Left cardiac atrium (tissue), 4 donors: ENCODE results near the gene CXADR. TPM values are rescaled to one million over a fixed set of nuclear protein-coding genes. Genes with fewer than 3 reads are reported as not detected.
A peak's percentile ranks its signal among the peaks of the same experiment; 100 is the strongest.

Experiments
- ATAC-seq, 2 donors: fragments of 200-7000 bp; cut with Tn5 transposase; one replicate each; pipeline ENCODE4 v1.9.1; 2020; ENCODE audit warnings: mild to moderate bottlenecking in 2 of 2, moderate library complexity in 2 of 2
- DNase-seq: peaks from one replicate; pipeline ENCODE4 v3.0.0-alpha.2; 2020
- intact Hi-C, 2 donors: fragments of 100-400 bp; cut with DNase I; formaldehyde crosslinking; loops; one replicate each; pipeline versions ENCODE4 v1.14.1 to v1.15.1; 2022 to 2023
- total RNA-seq, 2 donors: library from RNA; stranded (reverse); fragmentation: NEBNext Ultra II Directional; extraction: Animal tissue kit (Norgen Biotek cat#: 25700); gene quantifications; one replicate each; pipeline ENCODE4 v1.2.1, GENCODE V29; 2021
- donor health status: DM: no; HTN: yes; CAD: no.
- donor health status: DM: no; HTN: yes; CAD: no; lungs with severe emphysema.
- donor health status: DM: yes; HTN: yes; CAD: no.
- donor health status: Dilated cardiomyopathy.

Gene CXADR
- total RNA-seq, 2 donors from 2014 or later: 9.8 to 14.5 TPM

DNA sequence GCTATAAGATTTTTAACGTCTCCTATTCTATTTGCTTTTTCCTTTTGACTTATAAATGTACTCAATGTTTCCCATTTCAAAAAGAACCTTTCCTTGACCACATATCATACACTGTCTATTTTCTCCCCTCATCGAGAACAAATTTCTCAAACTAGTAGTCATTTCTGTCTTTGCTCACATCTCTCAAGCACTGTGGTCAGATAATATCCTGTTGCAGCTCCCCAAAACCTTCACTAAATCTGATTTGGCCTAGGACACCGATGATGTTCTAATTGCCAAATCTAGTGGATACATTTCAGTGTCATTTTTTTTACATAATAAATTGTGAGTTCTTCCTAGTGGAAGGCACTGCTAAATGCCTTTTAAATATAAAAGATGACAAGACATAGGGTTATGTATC is 19.4 kb downstream of the CXADR start:
- ATAC-seq (no peak), DNase-seq (no peak)
- intact Hi-C loops: no loop called here

DNA sequence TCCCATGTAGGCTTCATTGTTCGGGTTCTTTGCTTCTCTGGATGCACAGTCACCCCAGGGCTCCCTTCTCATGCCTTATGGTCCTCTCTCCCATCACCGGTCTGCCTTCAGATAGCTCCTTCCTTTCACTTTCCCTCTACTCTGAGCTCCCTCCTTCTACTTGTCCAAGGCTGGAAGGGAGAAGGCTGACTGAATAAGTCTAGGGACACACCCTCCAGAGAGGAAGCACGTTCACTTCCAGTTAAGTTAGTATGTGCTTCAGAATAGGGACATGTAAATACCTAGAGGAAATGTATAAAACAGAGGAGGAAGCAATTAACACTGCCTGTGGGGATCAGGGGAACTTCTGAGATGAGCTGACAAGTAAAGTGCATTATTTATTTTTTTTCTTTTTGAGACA is 23.5 kb downstream of the CXADR start:
- no peak for DNase-seq
- intact Hi-C loops: no loop called here
- peak in 1 of 2 donors; percentile 30 for ATAC-seq

DNA sequence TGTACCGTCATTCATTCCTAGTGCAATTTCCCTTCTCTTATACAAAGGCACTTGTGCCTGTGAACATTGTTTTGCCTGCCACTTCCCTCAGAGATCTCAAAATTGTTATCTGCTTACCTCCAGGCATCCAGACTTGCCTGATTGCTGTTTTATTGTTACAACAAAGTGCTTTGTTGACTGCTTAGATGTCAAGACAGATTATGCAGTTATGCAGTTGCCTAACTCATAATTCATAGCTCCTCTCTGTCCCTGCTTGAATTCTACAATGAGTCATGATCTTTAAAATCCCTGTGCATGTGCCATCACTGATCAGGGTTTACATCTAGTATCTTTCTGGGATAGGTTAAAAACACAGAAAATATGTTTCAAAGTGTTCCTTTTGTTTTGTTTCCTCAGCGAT is 24.5 kb downstream of the CXADR start:
- DNase-seq: no peak
- intact Hi-C loops: no loop called here
- peak in 1 of 2 donors; percentile 8 for ATAC-seq

DNA sequence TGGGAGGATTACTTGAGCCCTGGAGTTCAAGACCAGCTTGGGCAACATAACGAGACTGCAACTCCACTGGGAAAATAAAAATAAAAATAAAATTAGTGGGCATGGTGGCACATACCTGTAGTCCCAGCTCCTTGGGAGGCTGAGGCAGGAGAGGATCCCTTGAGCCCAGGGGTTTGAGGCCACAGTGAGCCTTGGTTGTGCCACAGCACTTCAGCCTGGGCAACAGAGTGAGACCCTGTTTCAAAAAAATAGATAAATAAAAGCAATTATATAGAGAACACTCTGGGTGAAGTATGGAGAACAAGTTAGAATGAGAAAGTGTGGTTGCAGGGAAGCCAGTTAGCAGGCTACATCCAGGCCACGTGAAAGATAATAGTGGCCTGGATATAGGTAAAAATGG is 25.7 kb downstream of the CXADR start:
- DNase-seq (no peak), ATAC-seq (no peak)
- intact Hi-C loops: no loop called here

DNA sequence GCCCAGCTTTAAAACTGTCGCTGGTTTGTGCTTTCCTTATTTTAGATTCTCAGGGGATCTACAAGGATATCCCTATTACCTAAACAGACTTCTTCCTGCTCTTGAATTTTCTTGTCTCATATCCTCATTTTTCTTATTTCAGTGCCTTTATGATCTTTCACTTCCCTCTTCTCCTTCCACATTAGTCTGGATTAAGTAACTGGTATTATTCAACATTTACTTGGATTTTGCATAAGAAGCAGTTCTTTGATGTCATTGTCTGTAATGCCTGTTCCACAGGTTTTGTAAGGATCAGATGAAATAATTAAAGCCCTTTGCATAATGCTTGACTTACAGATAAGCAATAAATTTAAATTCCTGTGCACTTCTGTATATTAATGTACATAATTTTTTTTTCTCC is 26.5 kb downstream of the CXADR start:
- ATAC-seq (peak in 1 of 2 donors; percentile 27), DNase-seq (no peak)
- intact Hi-C loops: no loop called here

DNA sequence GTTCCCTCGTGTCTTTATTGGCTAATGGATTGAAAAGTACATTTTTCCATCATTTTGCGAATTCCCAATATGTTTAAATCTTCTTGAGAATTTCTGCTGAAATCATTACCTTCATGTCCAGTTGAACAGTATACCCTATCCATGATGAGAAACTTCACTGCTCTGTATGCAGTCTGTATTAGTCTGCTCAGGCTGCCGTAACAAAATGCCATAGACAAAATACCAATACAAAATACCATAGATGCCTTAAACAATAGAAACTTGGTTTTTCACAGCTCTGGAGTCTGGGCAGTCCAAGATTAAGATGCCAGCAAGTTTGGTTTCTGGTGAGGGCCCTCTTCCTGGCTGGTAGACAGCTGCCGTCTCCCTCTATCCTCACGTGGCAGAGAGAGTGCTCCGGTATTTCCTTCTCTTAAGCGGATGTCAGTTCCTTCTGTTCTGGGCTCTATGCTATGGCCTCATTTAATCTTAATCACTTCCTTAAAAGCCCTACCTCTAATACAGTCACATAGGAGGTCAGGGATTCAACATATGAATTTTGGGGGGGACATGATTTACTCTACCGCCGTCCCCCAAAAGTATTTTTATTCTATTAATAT is 27.0 kb downstream of the CXADR start:
- intact Hi-C loops: no loop called here
- no peak for DNase-seq
- ATAC-seq: peak in 1 of 2 donors; percentile 51

DNA sequence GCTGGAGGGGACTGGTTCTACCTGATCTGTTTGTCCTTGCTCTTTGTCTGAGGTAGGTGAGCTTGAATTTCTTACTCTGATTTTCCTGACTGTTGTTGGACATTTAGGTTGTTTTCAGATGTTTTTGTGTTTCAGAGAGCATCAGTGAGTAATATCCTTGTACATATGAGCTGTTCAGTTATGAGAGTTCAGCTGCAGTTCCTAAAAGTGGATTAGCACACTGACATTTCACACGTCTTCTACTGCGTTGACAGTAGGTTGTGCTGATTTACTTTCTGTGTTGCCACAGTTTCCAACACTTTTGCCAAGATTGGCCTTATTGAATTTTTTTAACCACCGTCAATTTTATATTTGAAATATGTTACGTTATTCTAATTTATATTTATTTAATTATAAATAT is 27.7 kb downstream of the CXADR start:
- ATAC-seq (peak in 1 of 2 donors; percentile 56), DNase-seq (no peak)
- intact Hi-C loops: no loop called here

DNA sequence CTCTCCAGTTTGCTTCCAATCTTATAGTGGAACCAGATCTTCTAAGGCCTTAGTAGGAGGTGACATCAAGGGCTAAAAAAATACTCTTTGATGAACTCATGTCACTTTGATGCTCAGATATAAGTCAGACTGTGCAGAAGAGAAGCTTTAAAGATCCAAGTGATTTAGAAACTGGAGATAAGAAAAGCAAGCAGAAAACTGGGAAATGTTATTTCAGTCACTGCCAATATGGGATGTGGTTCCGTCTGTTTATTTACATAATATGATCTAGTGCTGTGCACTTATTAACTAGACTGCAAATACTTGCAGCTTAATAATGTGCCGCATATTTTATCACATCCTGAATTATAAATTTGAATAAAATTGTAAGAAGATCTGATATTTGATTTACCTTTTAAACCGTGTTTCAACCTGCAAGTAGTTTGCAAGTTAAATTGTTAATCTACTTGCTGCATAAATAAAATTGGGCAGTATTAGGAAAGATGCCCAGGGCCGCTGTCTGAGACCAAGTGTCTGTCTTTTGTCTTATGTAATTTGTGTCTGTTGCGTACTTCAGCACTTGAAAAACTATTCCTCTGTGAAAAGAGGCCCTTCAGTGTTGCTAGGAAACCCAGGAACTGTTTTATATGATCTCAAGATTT is 29.6 kb downstream of the CXADR start:
- ATAC-seq (peak; percentile 45 to 67), DNase-seq (no peak)
- intact Hi-C loops: no loop called here

DNA sequence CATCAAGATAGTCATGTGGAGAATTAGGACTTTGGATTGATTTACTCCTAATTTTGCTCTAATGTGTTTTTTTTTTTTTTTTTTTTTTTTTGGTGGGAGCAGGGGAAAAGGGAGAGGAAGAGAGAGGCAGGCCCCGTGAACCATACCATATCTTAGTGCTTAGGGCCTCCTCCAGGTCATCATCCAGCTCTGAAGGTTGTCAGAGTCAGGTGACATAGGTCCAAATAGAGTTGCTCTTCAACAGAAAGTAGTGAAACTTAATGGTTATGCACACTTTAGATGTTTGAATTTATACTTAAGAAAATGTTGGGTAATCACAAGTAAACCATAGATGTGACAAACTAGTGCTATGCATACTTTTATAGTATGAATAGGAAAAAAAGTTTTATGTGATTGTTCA is 32.2 kb downstream of the CXADR start:
- DNase-seq (no peak), ATAC-seq (no peak)
- intact Hi-C loops: no loop called here

DNA sequence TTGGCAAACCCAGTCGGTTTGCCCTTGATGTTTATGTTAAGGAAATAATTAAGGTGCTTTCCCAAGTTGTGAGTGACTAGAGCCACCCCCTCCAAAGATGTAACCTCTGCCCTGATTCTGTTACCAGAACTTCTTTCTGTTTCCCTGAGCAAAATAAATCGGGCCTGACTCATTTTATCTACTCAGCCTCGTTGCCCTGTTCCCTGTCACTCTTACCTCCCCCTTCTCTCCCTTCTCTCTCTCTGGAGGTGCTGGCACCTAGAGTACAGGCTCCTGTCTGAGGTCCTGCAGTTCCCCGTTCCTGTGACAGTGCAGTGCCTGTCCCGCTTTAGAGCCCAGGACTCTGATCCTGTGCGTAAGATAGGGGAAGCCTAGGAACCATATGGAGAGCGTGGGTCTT is 35.4 kb downstream of the CXADR start:
- peak in 1 of 2 donors; percentile 65 for ATAC-seq
- intact Hi-C loops: no loop called here
- DNase-seq: no peak

DNA sequence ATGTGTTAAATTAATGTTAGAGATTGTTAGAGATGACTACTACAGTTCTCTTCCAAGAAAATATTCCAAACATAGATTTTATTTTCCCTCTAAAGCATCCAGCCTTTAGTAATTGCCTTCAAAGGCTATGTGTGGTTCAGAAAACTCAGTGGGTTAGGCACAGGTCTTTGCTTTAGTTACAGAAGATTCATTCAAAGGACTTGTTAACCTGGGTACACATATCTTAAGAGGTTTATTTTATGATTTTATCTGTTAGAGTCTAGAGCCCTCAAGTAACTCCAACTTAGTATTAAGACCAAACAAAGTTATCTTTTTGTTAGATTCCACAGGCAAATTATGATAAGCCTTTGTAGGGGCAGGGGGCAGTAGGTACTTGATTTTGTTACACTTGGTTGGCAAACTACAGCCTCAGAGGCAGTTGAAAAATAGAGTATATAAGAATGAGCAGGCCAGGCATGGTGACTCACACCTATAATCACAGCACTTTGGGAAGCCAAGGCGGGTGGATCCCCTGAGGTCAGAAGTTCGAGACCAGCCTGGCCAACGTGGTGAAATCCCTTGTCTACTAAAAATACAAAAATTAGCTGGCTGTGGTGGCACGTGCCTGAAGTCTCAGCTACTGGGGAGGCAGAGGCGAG is 37.9 kb downstream of the CXADR start:
- intact Hi-C loops: no loop called here
- ATAC-seq (no peak), DNase-seq (no peak)

DNA sequence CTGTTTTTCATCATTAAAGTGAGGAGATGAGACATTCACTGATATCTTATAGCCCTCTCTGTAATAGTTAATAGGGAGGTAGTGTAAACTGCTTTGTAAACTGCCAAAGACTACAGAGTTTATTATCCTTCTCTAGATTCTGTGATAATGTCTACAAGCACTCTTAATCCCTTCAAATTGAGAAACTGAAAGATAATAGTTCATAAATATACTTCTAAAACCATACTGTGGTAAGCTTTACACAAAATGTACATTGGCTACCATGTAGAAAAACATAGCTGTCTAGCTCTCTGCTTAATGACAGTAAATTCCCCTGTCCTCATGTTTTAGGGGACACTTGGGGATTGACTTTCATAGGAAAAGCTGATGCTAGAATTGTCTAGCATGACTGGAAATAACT is 39.6 kb downstream of the CXADR start:
- no peak for DNase-seq

DNA sequence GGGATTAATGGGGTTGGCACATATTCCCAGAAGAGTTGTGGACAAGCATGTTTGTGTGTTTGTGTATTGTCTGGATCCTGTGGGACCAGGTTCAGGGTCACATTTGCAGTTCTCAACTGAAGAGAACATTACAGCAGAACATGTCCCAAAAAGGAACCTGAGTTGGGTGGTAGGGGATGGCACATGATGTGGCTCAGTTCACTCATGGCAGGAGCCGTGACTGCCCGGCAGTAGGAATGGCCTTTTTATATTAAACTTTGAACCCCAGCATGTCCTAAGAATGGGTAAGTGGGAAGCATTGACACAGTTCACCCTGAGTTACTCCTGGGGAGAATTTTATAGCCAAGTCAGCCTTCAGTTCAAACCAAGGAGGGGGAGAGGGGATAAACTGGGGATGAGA is 41.3 kb downstream of the CXADR start:
- intact Hi-C loops: no loop called here
- ATAC-seq: no peak
- DNase-seq: no peak

More for the DNA sequence above, 39.6 kb downstream of the CXADR start:
- intact Hi-C loops: no loop called here
- ATAC-seq: no peak

DNA sequence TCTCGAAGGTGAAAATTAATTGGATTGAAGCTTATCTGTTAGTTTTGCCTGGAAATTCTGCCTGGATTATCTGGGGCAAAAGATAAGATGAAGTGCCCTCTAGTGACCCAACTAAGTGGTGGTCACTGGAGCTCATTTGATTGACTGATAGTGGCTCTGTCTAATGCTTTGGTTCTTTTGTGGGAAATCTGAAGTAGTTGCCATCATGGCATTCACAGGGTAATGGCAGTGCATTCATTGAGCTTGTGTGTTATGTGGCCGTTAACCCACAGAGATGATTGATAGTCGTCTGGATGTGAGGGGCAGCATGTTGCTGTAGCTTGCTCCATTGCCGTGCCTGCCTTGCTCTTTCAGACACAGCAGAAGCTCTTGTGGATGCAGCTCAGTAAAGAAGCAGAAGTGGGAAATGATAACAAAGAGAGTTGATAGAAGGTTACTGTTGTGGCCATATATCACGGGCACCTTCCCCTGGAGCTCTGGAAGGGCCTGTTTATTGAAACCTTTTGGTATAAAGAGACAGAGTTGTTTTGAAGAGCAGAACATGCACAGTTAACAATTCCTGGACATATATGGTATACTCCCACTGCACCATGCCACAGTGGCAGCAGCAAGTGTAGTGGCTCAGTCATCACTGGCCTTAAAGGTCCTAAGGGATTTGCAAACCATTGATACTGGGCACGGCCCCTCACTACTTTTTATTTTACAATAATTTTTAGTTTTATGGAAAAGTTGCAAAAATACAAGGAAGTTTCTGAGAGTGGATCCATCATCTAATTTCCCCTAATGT is 42.0 kb downstream of the CXADR start:
- ATAC-seq (peak in 1 of 2 donors; percentile 33), DNase-seq (no peak)

DNA sequence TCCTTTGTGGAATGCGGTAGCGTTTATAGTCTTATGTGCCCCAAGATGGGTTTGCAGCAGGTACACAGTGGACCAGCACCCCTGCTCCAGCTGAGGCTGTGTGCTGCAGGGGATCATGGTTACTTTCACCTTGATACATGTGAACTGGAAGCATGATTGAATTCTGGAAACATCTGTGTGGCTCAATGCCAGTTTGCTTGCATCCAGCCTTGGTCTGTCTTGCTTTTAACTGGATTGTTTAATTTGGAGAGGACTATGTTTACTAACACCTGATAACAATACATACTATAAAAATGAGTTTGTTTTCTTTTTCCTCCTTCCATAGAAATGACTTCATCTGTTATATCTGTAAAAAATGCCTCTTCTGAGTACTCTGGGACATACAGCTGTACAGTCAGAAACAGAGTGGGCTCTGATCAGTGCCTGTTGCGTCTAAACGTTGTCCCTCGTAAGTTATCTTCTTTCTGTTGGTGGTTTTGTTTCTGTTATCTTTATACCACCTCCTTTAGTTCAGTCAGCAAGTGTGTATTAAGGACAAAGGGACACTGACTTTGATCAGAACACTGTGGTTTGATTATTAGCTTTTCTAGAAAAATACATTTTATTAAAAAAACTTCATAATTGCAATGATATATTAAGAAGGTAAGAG is 47.7 kb downstream of the CXADR start:
- intact Hi-C loops: no loop called here
- no peak for ATAC-seq
- DNase-seq: no peak

More for the DNA sequence above, 42.0 kb downstream of the CXADR start:
- intact Hi-C loops: no loop called here

DNA sequence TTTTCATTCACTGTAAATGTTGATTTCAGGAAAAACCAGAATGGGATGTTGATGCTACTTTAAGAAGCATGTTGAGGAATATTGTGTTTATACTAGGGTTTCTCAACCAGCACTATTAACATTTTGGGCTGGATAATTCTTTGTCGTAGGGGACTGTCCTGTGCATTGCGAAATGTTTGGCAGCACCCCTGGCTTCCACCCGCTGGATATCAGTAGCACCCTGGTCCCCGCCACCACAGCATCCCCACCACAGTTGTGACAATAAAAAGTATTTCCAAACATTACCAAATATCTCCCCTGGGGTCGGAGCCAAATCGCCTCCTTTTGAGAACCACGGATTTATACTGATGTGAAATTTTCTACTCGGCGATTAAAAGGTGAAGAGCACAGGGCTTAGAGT is 57.9 kb downstream of the CXADR start:
- DNase-seq (no peak), ATAC-seq (no peak)
- intact Hi-C loops: no loop called here

DNA sequence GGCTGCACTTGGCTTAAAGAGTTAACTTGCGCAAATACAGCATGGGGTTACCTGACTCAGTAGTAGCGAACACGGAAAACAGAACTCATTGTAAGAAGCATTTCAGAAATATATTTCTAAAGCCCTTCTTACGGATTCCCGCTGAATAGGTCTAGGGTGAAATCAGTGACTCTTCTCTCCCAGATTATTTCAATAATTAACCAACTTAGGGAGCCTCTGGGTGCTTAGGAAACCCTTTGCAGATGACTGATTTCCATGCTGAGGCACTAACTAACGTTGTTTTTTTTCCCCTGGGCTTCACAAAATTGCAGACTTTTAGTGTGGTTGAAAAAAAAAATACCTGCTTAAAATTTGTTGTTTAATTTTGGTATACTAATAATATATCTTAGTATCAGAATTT is 59.6 kb downstream of the CXADR start:
- ATAC-seq (no peak), DNase-seq (no peak)
- intact Hi-C loops: no loop called here

DNA sequence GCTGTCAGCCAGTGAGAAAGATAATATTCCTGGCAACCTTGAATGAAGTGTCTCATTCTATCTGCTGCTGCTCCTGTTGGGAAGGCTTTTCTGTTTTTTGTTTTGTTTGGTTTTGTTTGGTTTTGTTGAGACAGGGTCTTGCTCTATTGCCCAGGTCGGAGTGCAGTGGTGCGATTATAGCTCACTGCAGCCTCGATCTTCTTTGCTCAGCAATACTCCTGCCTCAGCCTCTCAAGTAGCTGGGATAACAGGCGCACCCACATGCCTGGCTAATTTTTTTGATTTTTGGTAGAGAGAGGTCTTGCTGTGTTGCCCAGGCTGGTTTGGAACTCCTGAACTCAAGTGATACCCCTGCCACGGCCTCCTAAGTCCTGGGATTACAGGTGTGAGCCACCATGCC is 62.2 kb downstream of the CXADR start:
- ATAC-seq (no peak), DNase-seq (no peak)
- intact Hi-C loops: no loop called here

DNA sequence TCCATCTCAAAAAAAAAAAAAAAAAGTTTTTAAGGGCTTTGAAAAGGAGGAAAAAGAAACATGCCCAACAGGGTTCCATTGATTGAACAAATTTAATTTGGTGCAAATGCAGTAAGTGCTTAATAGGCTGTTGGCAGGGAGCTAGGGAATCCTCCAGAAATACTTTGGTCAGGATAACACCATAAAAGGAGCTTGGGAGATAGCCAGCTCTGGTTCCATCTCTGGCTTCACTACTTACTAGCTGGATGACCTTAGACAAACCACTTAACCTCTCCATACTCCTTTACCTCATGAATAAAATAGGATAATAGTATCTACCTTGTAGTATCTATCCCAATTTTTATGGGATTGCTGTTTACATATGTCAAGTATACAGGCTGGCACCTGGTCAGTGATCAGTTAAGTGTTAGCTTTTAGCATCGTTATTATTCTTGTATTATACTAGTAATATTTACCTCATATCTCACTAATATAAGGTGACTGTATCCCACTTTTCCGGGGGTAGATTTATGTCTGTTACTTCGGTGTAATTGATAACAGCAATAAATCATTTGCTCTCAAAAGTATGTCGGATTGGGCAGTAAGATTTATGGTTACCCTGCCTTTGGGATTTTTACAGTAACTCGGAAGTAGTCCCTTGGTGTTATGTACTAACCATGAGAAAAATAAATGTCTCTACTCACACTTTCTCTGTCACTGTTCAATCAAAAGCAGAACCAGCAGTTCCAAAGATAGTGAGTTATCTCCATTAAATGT is 63.4 kb downstream of the CXADR start:
- DNase-seq: no peak
- peak in 1 of 2 donors; percentile 40 for ATAC-seq
- intact Hi-C loops: no loop called here
